Activated B cell treated with CpG ODN at 0.5 μM for 24 hours (primary cell): ENCODE results near the gene GALNTL6. TPM values are rescaled to one million over a fixed set of nuclear protein-coding genes. Genes with fewer than 3 reads are reported as not detected.

Source experiments
- ATAC-seq: fragments of 200-7000 bp; cut with Tn5 transposase; one replicate; pipeline ENCODE4 v1.10.0; 2021; ENCODE audit warnings: low read depth, mild to moderate bottlenecking, moderate library complexity
- CTCF ChIA-PET: fragments of 350-600 bp; sonication (Branson Sonifier 250); formaldehyde crosslinking; loops from one replicate; lab custom pipeline; 2021; ENCODE audit warnings: antibody characterized with exemption; lab: Charles Lee
- POLR2A ChIA-PET: fragments of 350-600 bp; sonication (Branson Sonifier 250); formaldehyde crosslinking; loops from one replicate; lab custom pipeline; 2021; ENCODE audit warnings: antibody characterized with exemption; lab: Charles Lee
- DNase-seq: peaks from one replicate; pipeline ENCODE4 v3.0.0; 2022
- H3K27ac Mint-ChIP-seq: one replicate; pipeline ENCODE4 v1.8.0; 2020; ENCODE audit warnings: mixed read lengths
- H3K27me3 Mint-ChIP-seq: one replicate; pipeline ENCODE4 v1.8.0; 2021; ENCODE audit warnings: mixed read lengths
- H3K36me3 Mint-ChIP-seq: one replicate; pipeline ENCODE4 v1.8.0; 2021; ENCODE audit warnings: low read depth, mixed read lengths
- H3K4me1 Mint-ChIP-seq: one replicate; pipeline ENCODE4 v1.8.0; 2021; ENCODE audit warnings: mixed read lengths
- H3K4me3 Mint-ChIP-seq: one replicate; pipeline ENCODE4 v1.8.0; 2020; ENCODE audit warnings: mild to moderate bottlenecking, mixed read lengths
- H3K9me3 Mint-ChIP-seq: one replicate; pipeline ENCODE4 v1.8.0; 2020; ENCODE audit warnings: mixed read lengths
- CTCF ChIP-seq: fragments of 200-600 bp; IDR thresholded peaks from one replicate; pipeline ENCODE4 v1.8.0; 2022; ENCODE audit warnings: antibody characterized with exemption, mild to moderate bottlenecking
- intact Hi-C: fragments of 100-400 bp; cut with micrococcal nuclease; formaldehyde crosslinking; loops from one replicate; pipeline ENCODE4 v1.15.1; 2024
- total RNA-seq: library from RNA; stranded (reverse); gene quantifications from 2 replicates; pipeline ENCODE4 v1.2.3, GENCODE V29; 2022

Gene GALNTL6
- total RNA-seq, 1 donor from 2014 or later = 0.20 TPM

GRCh38 chr4:172202480-172203076, 389.4 kb downstream of the GALNTL6 start:
- DNase-seq (no peak), ATAC-seq (no peak)
- Mint-ChIP-seq H3K4me1 (peaks cover 1% of the 10 kb centered on the region), H3K27me3 (no peaks in the 10 kb centered on the region), H3K9me3 (no peaks in the 10 kb centered on the region), H3K27ac (no peak overlapping the region), H3K36me3 (no peaks in the 10 kb centered on the region), H3K4me3 (no peak overlapping the region)
- ChIA-PET CTCF (interaction anchor here (1.3 kb wide), 1 partner anchor 1212 kb away, joined by 4 read pairs; no protein-coding TSS in a partner anchor), POLR2A (no interaction called here)
- TF ChIP-seq CTCF = no peak
- intact Hi-C loops = loop anchor here (2.0 to 10.0 kb wide), 2 partner anchors 358 to 1212 kb away; no protein-coding TSS in a partner anchor

GRCh38 chr4:172207258-172207657, 394.1 kb downstream of the GALNTL6 start:
- POLR2A ChIA-PET = no interaction called here
- H3K27me3 Mint-ChIP-seq = no peaks in the 10 kb centered on the region
- H3K4me3 Mint-ChIP-seq = no peak overlapping the region
- peaks cover 1% of the 10 kb centered on the region for H3K4me1 Mint-ChIP-seq
- intact Hi-C loops = loop anchor here (10.0 kb wide), 1 partner anchor 362 kb away; no protein-coding TSS in a partner anchor
- H3K36me3 Mint-ChIP-seq = no peaks in the 10 kb centered on the region
- no peak overlapping the region for H3K27ac Mint-ChIP-seq
- no peaks in the 10 kb centered on the region for H3K9me3 Mint-ChIP-seq
- DNase-seq (no peak), ATAC-seq (no peak)
- TF ChIP-seq CTCF = no peak
- CTCF ChIA-PET = no interaction called here

- ChIA-PET CTCF (no interaction called here), POLR2A (no interaction called here)
- Mint-ChIP-seq H3K4me3 (no peak overlapping the region), H3K4me1 (peaks cover 1% of the 10 kb centered on the region), H3K36me3 (no peaks in the 10 kb centered on the region), H3K27ac (no peak overlapping the region), H3K27me3 (no peaks in the 10 kb centered on the region), H3K9me3 (no peaks in the 10 kb centered on the region)
- DNase-seq (no peak), ATAC-seq (no peak)
- intact Hi-C loops = loop anchor here (10.0 kb wide), 1 partner anchor 363 kb away; no protein-coding TSS in a partner anchor
- no peak for TF ChIP-seq CTCF
Observed at GRCh38 chr4:172207886-172208285, 394.7 kb downstream of the GALNTL6 start.

- TF ChIP-seq CTCF = no peak
- Mint-ChIP-seq H3K9me3 (no peaks in the 10 kb centered on the region), H3K4me1 (no peaks in the 10 kb centered on the region), H3K27me3 (no peaks in the 10 kb centered on the region), H3K27ac (no peak overlapping the region), H3K36me3 (no peaks in the 10 kb centered on the region), H3K4me3 (no peak overlapping the region)
- no peak for DNase-seq
- intact Hi-C loops = no loop called here
- no peak for ATAC-seq
- POLR2A ChIA-PET = no interaction called here
- CTCF ChIA-PET = no interaction called here
Observed at GRCh38 chr4:172220679-172221078, 407.5 kb downstream of the GALNTL6 start.

GRCh38 chr4:172225457-172225856, 412.3 kb downstream of the GALNTL6 start:
- Mint-ChIP-seq H3K4me3 (no peak overlapping the region), H3K9me3 (no peaks in the 10 kb centered on the region), H3K4me1 (no peaks in the 10 kb centered on the region), H3K36me3 (no peaks in the 10 kb centered on the region), H3K27me3 (no peaks in the 10 kb centered on the region), H3K27ac (no peak overlapping the region)
- intact Hi-C loops = no loop called here
- no peak for ATAC-seq
- no peak for TF ChIP-seq CTCF
- CTCF ChIA-PET = no interaction called here
- POLR2A ChIA-PET = no interaction called here
- DNase-seq = no peak
